LNCAP (cell line): ENCODE results near the gene TNFRSF1A.

ENCODE experiments used
- TF ChIP-seq, protein P1 (sequence below): fragments of 450-650 bp; IDR thresholded peaks from 2 replicates; pipeline ENCODE4 v1.5.1; 2017; ENCODE audit warnings: mild to moderate bottlenecking

The TNFRSF1A gene

DNA sequence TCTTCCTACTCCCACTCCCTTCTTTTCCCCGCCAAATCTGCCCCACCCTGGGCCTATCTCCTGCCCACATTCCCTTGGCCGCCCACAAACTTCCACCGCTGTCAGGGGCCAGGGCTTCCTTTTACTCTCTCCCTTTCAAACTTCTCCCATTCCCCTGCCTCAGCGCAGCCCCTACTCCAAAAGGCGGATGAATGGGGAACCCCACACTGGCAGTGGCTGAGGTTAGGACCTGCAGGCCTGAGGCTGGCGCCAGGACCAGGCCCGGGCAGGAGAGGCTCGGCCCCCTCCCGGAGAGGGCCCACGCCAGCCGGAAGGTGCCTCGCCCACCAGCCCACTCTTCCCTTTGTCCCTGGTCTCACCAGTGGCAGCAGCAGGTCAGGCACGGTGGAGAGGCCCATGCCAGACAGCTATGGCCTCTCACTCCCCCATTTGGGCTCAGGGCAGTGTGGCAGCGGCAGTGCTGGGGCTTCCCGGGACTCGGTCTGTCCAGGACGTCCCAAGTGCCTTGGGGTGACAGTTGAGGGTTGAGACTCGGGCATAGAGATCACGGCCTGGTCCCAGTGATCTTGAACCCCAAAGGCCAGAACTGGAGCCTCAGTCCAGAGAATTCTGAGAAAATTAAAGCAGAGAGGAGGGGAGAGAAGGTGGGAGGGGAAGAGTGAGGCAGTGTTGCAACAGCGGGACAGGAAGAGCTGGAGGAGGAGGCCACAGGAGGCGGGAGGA, at the start of gene TNFRSF1A:
Gene TNFRSF1A (minus strand): TSS at position 660 of the 723 bp plus-strand sequence. CDS start 262 bp downstream, at position 398.
- TF ChIP-seq, protein P1, sequence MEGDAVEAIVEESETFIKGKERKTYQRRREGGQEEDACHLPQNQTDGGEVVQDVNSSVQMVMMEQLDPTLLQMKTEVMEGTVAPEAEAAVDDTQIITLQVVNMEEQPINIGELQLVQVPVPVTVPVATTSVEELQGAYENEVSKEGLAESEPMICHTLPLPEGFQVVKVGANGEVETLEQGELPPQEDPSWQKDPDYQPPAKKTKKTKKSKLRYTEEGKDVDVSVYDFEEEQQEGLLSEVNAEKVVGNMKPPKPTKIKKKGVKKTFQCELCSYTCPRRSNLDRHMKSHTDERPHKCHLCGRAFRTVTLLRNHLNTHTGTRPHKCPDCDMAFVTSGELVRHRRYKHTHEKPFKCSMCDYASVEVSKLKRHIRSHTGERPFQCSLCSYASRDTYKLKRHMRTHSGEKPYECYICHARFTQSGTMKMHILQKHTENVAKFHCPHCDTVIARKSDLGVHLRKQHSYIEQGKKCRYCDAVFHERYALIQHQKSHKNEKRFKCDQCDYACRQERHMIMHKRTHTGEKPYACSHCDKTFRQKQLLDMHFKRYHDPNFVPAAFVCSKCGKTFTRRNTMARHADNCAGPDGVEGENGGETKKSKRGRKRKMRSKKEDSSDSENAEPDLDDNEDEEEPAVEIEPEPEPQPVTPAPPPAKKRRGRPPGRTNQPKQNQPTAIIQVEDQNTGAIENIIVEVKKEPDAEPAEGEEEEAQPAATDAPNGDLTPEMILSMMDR: no peak

DNA sequence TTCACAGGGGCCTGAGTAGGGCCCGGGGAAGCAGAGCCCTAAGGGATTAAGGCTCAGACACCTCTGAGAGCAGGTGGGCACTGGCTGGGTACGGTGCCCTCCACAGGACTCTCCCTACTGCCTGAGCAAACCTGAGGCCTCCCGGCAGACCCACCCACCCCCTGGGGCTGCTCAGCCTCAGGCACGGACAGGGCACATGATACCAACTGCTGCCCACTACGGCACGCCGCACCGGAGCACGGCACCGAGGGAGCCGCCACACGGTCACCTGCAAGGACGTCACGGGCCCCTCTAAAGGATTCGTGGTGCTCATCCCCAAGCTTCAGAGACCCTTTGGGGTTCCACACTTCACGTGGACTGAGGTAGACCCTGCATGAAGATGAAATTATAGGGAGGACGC, 49.1 kb upstream of the TNFRSF1A start:
- TF ChIP-seq, protein P1: no peak

DNA sequence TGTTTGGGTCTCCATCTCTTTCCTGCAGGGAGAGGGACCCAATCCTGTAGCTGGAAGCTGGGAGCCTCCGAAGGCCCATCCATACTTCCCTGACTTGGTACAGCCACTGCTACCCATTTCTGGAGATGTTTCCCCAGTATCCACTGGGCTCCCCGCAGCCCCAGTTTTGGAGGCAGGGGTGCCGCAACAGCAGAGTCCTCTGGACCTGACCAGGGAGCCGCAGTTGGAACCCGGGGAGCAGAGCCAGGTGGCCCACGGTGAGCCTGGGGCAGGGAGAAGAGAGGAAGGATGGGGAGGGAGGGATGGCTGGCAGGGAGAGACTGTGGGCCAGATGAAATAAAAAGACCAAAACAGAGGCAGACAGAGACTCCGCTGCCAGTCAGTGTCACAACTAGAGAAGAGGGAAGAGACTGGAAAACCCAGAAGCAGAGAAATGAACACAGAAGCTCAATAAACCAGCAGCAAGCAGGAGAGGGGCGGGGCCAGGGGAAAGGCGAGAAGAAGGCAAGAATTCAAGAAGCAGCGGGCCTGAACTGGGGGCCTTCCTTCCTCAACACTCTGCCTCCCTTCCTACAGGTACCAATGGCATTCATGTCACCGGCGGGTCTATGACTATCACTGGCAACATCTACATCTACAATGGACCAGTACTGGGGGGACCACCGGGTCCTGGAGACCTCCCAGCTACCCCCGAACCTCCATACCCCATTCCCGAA, 48.4 kb upstream of the TNFRSF1A start:
- TF ChIP-seq, protein P1: no peak

DNA sequence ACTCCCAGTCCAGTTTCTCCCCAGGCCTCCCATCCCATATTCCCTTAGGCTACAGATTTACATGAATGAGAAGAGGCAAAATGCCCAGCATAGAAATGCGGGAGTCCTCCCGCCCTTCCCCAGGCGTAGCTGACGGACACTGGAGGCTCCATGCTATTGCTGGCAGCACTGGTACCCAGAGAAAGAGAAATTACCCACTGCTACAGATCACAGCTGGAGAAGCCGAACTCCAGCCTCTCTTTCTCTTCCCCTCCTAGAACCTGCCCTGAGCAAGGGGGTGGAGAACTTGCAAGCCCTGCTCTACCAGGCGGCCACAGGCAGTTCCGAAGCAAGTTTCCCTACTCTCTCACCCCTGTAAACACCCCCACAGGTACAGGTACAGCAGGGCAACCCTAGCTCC, 45.7 kb upstream of the TNFRSF1A start:
- TF ChIP-seq, protein P1: no peak

DNA sequence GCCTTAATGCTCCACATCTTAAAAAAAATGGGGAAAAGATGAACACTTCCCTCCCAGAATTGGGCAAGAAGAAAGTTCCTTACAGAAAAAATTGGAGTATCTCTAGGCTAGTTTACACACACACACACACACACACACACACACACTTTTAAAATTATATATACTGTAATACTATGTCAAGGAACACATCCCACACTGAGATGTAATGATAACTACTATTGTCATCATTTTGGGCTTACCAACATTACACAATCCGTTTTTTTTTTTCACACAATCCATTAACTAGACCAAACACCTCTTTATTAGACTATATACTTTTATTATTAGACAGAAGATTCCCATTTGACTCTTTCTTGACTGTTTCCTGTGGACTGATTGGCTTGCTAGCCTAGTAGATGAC, 44.6 kb upstream of the TNFRSF1A start:
- TF ChIP-seq, protein P1: no peak

DNA sequence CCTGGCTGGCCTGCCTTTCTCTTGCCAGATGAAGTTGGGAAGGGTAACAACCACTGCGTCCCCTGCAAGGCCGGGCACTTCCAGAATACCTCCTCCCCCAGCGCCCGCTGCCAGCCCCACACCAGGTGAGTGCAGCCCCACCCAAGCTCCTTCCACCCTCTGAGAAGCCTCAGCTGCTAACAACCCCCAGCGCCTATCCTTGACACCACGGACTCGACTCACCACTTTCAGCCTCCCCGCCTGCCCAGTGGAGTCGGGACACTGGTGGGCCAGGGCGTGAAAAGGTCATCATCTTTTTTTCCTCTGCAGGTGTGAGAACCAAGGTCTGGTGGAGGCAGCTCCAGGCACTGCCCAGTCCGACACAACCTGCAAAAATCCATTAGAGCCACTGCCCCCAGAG, 44.2 kb upstream of the TNFRSF1A start:
- TF ChIP-seq, protein P1: no peak

DNA sequence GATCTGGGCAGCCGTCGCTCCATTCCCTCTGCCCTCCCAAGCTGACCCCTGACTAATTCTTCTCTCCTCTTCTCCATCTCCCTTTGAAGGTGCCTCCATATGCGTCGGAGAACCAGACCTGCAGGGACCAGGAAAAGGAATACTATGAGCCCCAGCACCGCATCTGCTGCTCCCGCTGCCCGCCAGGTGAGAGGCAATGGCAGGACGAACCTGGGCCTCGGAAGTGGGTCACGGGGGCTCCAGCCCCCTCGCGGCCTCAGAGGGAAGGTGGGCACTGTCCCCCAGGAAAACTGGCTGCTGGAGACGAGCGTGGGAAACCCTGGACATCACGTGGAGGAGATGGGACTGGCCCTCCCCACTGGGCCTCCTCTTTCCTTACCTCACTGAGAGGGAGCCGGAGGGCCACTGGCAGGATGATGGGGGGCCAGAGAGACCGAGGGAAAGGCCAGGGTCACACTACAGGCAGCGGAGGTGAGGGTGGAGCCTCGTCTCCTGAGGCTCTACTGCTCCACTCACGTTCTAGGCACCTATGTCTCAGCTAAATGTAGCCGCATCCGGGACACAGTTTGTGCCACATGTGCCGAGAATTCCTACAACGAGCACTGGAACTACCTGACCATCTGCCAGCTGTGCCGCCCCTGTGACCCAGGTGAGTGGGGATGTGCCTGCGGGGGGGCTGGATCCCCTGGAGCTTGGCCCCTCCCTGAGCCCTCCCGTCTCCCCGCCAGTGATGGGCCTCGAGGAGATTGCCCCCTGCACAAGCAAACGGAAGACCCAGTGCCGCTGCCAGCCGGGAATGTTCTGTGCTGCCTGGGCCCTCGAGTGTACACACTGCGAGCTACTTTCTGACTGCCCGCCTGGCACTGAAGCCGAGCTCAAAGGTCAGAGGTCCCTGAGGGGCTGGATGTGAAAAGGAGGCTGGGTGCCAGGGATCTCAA, 42.9 kb upstream of the TNFRSF1A start:
- TF ChIP-seq, protein P1: no peak
